HL-60 (cell line): ENCODE results near the gene RSPH6A.

Experiments used
- DNase-seq, 2 experiments: peaks; one replicate each; pipeline ENCODE4 v3.0.0-alpha.2; 2010 to 2020; ENCODE audit warnings: low read depth in 1 of 2, low spot score in 1 of 2
- H3K27ac ChIP-seq: fragments of 250-450 bp; sonication (Bioruptor Pico); replicated peaks from 2 replicates; pipeline ENCODE4 v1.5.1; 2020; ENCODE audit warnings: mild to moderate bottlenecking, moderate library complexity
- H3K27me3 ChIP-seq: fragments of 250-450 bp; sonication (Bioruptor Pico); 2 replicates; pipeline ENCODE4 v1.5.1; 2021; ENCODE audit warnings: mild to moderate bottlenecking, moderate library complexity; ENCODE audit not compliant: insufficient read depth, poor library complexity, severe bottlenecking
- H3K4me3 ChIP-seq: replicated peaks from 2 replicates; pipeline ENCODE4 v1.5.1; 2011; ENCODE audit warnings: mild to moderate bottlenecking, control low read depth, low read length; ENCODE audit not compliant: insufficient read depth
- GABPA ChIP-seq: IDR thresholded peaks from 2 replicates; pipeline ENCODE4 v1.6.1; 2012; ENCODE audit warnings: low read depth
- POLR2AphosphoS5 ChIP-seq: IDR thresholded peaks from 2 replicates; pipeline ENCODE4 v1.6.1; 2012; ENCODE audit warnings: low read depth
- SPI1 ChIP-seq: IDR thresholded peaks from 2 replicates; pipeline ENCODE4 v1.6.1; 2012; ENCODE audit warnings: low read depth, mild to moderate bottlenecking, borderline replicate concordance
- TF ChIP-seq, protein P1 (sequence below): IDR thresholded peaks from 2 replicates; pipeline ENCODE4 v1.6.1; 2012; ENCODE audit warnings: low read depth; ENCODE audit not compliant: insufficient replicate concordance
- TF ChIP-seq, protein P2 (sequence below): IDR thresholded peaks from one replicate; pipeline ENCODE4 v1.5.1; 2011; ENCODE audit warnings: low read length, control low read depth, inconsistent platforms; ENCODE audit not compliant: insufficient read depth

Gene RSPH6A

DNA sequence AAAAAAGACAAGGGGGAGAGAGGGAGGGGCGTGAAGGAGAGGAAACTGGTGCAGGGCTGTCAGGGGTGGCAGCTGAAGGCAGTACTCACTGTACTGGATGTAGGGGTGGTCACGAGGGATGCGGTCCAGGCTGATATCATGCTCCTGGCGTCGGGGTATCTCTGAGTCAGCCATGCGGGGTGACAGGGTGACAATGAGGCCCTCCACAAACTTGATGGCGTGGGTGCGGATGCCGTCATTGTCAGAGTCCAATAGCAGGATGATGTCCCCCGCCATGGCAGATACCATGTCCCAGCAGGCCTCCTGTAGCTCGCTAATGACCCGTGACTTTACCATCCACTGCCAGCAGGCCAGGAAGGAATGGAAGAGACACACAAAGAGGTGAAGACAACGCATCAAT, 32.6 kb upstream of the RSPH6A start:
- Histone ChIP-seq H3K27me3 (no peaks in the 10 kb centered on the region), H3K27ac (no peak overlapping the region), H3K4me3 (no peak overlapping the region)
- no peak for DNase-seq
- TF ChIP-seq, protein P1, sequence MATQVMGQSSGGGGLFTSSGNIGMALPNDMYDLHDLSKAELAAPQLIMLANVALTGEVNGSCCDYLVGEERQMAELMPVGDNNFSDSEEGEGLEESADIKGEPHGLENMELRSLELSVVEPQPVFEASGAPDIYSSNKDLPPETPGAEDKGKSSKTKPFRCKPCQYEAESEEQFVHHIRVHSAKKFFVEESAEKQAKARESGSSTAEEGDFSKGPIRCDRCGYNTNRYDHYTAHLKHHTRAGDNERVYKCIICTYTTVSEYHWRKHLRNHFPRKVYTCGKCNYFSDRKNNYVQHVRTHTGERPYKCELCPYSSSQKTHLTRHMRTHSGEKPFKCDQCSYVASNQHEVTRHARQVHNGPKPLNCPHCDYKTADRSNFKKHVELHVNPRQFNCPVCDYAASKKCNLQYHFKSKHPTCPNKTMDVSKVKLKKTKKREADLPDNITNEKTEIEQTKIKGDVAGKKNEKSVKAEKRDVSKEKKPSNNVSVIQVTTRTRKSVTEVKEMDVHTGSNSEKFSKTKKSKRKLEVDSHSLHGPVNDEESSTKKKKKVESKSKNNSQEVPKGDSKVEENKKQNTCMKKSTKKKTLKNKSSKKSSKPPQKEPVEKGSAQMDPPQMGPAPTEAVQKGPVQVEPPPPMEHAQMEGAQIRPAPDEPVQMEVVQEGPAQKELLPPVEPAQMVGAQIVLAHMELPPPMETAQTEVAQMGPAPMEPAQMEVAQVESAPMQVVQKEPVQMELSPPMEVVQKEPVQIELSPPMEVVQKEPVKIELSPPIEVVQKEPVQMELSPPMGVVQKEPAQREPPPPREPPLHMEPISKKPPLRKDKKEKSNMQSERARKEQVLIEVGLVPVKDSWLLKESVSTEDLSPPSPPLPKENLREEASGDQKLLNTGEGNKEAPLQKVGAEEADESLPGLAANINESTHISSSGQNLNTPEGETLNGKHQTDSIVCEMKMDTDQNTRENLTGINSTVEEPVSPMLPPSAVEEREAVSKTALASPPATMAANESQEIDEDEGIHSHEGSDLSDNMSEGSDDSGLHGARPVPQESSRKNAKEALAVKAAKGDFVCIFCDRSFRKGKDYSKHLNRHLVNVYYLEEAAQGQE, result no peak
- no peak for TF ChIP-seq POLR2AphosphoS5
- TF ChIP-seq, protein P2, sequence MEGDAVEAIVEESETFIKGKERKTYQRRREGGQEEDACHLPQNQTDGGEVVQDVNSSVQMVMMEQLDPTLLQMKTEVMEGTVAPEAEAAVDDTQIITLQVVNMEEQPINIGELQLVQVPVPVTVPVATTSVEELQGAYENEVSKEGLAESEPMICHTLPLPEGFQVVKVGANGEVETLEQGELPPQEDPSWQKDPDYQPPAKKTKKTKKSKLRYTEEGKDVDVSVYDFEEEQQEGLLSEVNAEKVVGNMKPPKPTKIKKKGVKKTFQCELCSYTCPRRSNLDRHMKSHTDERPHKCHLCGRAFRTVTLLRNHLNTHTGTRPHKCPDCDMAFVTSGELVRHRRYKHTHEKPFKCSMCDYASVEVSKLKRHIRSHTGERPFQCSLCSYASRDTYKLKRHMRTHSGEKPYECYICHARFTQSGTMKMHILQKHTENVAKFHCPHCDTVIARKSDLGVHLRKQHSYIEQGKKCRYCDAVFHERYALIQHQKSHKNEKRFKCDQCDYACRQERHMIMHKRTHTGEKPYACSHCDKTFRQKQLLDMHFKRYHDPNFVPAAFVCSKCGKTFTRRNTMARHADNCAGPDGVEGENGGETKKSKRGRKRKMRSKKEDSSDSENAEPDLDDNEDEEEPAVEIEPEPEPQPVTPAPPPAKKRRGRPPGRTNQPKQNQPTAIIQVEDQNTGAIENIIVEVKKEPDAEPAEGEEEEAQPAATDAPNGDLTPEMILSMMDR, result no peak
- TF ChIP-seq SPI1, result no peak
- no peak for TF ChIP-seq GABPA

DNA sequence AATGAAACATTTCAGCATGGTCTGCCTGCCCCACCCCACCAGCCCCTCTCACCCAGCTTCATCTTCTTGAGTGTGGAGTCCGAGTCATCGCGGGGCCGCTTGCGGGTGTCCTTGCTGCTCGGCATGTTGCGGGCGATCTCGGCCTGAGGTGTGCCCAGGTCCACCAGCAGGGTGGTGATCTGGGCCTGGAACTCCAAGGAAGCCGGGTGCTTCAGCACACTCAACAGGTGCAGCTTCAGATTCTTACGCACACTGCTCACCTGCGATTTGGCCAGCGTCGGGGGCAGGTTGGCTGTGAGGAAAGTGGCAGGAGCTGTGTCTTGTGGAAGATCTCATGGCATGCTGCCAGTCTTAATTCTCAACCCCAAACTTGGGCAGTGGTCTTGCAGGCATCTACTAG, 27.1 kb upstream of the RSPH6A start:
- no peak overlapping the region for H3K4me3 ChIP-seq
- no peak for DNase-seq
- H3K27me3 ChIP-seq, result no peaks in the 10 kb centered on the region
- TF ChIP-seq, protein P1, result no peak
- TF ChIP-seq, protein P2, result no peak
- TF ChIP-seq POLR2AphosphoS5 (no peak), GABPA (no peak), SPI1 (no peak)
- no peak overlapping the region for H3K27ac ChIP-seq

DNA sequence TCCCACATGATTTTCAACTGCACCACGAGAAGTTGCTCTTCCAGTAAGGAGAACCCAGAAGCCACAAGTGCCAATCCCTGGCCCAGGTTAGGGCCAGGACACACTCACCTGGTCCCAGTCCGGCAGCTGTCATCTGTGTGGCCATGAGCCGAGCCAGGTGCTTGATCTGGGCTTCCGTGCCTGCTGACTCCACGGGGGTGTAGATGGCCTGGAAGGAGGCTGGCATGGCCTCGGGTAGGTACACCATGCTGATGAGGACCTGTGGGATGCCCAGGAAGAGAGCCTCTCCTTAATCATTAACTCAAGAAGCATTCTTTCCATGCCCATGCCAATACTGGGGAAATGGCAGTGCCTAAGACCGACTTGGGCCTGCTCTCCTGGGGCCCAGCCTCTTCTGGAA, 19.9 kb upstream of the RSPH6A start:
- H3K4me3 ChIP-seq, result no peak overlapping the region

More for the DNA sequence above, 19.9 kb upstream of the RSPH6A start:
- no peaks in the 10 kb centered on the region for H3K27me3 ChIP-seq
- TF ChIP-seq GABPA (no peak), POLR2AphosphoS5 (no peak), SPI1 (no peak)
- TF ChIP-seq, protein P1, result no peak
- TF ChIP-seq, protein P2, result no peak
- no peak overlapping the region for H3K27ac ChIP-seq
- no peak for DNase-seq
